ENCODE measurements around the gene ARID1B.

The ARID1B gene

DNA sequence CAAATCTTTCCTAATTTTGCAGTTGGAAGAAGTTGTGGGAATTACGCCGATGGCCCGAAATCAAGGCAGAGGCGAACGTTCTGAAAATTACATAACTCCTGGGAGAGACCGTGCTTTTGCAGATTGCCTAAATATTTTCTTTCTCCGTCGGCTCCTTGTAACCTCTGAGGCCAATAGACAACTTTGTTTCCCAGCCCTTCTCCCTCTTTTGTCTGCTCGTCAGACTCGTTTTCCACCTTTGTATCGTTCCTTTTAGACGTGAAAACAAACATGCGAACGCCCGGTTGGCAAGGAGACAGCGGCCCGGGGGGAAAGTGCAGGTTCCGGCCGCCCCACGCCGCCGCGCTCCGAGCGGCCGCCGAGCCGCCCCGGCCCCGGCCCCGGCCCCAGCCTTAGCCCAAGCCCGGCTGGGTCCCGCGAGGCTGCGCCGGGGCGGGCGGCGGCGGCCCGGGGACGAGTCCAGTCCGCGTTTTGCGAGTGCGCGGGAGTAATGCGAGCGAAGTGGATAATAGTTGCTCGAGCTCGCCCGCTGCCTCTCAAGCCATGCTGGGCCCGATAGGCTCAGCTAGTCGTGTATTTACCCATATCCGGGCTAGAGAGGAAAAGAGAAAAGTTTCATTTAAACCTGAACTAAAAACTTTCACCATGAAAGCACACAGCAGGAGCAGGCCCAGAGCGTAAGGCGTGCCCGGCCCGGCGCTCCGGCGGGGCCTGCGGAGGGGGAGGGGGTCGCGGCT lies at the start of gene ARID1B:
Gene ARID1B (plus strand): TSS at position 539 of the 737 bp plus-strand sequence. CDS start 303 bp downstream, outside the sequence.
- DNase-seq, result peak; percentile 66

GRCh38 chr6:156727715-156728385 lies 49.3 kb upstream of the ARID1B start:
- no peak for DNase-seq

- DNase-seq, result no peak
These were observed 47.9 kb upstream of the ARID1B start for GRCh38 chr6:156729248-156729647.

DNA sequence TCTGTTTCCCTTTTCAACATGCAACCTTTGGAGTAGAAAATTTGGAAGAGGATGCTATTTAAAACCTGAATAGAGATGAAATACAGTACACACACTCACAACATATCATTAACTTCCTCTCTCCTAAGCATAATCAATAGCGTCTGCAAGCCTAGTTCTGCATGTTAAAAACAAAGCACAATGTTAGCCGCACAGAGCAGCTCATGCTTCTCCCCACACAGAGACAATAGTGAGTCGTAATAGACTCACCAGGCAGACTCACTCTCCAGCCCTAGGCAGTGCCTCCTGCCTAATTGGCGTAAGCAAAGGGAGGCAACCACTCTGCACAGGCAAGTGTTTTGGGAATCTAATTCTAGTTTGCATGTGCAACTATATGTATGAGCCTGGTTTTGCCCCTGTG lies 45.8 kb upstream of the ARID1B start:
- DNase-seq, result no peak

DNA sequence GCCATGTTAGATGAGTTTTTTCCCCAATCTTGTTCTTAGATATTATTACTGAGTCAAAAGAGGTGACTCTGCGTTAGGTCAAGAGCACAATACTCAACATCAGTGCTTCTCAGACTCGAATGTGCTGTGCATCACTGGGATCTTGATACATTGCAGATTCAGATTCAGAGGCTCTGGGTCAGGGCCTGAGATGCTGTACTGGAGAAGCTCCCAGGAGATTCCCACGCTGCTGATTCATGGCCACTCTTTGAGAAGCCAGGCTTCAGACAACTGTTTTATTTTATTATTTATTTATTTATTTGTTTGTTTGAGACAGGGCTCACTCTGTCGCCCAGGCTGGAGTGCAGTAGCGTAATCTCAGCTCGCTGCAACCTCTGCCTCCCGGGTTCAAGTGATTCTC lies 41.4 kb upstream of the ARID1B start:
- no peak for DNase-seq

DNA sequence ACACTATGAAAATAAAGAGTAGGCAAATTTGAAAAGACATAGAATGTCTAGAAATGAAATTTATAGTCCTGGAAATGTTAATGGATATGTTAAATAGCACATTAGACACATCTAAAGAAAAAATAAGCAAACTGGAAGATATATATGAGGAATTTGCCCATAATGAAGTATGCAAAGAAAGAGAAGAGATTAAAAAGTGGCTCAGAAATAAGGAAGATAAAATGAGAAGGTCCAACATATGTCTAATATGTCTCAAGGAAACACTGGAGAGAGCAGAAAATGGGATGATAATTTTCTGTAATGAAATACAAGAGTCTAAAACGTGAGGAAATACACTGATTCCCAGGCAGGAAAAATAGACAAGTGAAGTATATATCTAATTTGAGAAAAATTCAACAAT lies 36.6 kb upstream of the ARID1B start:
- no peak for DNase-seq

DNA sequence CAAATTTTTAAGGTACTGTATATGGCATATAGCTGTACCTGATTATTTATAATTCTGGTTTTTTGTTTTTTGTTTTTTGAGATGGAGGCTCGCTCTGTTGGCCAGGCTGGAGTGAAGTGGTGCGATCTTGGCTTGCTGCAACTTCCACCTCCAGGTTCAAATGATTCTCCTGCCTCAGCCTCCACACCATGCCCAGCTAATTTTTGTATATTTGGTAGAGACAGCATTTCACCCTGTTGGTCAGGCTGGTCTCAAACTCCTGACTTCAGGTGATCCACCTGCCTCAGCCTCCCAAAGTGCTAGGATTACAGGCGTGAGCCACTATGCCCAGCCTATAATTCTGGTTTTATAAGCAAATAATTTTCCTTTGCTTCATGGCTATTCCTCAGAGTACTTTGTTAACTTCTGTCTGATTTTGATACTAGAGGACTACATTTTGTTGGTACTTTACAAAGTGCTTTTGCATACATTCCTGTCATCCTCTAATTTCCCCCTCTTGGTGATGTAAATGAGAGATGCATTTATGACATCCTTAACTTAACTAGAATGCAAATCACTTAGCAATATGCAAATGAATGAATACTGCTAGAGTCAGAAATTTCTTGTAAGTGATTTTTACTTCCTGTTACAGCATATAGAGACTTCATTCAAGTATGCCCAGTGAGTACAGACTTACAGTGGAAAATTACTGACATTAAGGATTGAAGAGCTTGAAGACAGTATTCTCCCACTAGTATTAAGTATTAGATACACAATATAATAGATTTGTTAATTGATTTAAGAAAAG lies 35.7 kb upstream of the ARID1B start:
- no peak for DNase-seq

GRCh38 chr6:156747715-156748114 lies 29.5 kb upstream of the ARID1B start:
- DNase-seq, result no peak

DNA sequence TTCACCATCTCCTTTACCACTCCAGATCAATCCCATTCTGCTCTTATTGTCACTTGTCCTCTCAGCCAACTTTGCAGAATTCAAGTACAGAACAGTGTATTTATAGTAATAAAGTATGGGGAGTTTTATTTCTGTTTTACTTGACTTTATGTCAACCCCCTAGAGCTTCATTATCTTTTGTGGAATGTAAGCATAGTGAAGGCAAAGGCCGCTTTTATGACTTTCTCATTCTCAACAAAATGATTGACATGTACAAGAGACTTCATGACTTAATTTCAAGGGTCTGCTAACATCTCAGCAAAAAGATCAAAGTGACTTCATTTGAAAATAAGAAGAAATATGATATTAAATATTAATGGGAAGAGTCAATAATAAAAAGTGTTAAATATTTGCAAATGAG lies 28.7 kb upstream of the ARID1B start:
- DNase-seq, result no peak

- DNase-seq, result no peak
These were observed 24.4 kb upstream of the ARID1B start for GRCh38 chr6:156752666-156753301.

DNA sequence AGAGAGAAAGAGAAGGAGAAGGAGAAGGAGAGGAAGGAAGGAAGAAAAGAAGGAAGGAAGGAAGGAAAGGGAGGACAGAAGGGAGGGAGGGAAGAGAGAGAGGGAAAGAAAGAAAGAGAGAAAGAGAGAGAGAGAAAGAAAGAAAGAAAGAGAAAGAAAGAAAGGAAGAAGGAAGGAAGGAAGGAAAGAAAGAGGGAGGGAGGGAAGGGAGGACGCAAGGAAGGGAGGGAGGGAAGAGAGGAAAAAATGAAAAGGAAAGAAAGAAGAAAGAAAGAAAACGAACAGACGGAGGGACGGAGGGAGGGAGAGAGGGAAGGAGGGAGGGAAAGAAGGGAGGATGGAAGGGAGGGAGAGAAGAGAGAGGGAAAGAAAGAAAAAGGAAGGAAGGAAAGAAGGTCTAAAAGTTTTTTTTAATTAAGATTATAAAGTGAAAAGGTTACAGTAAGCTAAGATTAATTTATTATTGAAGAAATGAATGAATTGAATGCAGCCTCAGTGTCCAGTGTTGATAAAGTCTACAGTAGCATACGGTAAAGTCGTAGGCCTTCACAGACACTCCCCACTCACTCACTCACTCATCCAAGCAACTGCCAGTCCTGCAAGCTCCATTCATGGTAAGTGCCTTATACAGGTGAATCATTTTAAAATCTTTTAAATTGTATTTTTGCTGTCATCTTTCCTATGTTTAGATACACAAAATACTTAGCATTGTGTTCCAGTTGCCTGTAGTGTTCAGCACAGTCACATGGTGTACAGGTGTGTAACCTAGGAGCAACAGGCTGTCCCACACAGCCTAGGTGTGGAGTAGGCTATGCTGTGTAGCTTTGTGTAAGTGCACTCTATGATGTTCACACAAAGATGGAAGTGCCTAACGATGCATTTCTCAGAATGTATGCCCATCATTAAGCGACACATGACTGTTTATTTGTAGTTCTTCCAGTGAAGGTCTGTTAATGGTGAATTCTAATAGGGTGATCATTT lies 20.3 kb upstream of the ARID1B start:
- no peak for DNase-seq

DNA sequence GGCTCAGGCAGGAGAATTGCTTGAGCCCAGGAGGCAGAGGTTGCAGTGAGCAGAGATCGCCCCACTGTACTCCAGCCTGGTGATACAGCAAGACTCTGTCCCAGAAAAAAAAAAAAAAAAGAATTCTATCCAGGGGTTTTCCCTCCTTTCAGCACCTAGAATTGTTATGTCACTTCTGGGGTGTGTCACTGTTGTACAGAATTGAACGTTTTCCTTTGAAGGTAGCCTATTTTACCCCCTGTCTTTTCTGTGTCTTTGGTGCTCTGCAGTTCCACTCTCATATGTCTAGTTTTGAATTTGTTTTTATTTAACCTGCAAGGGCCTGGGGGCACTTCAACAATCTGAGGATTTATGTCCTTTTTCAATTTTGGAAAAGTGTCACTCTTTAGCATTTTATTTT lies 19.3 kb upstream of the ARID1B start:
- DNase-seq, result no peak

GRCh38 chr6:156760377-156760776 lies 16.8 kb upstream of the ARID1B start:
- DNase-seq, result no peak

GRCh38 chr6:156762547-156762946 lies 14.6 kb upstream of the ARID1B start:
- DNase-seq, result no peak

GRCh38 chr6:156765117-156765516 lies 12.1 kb upstream of the ARID1B start:
- DNase-seq, result no peak

GRCh38 chr6:156767603-156768467 lies 9.3 kb upstream of the ARID1B start:
- no peak for DNase-seq

DNA sequence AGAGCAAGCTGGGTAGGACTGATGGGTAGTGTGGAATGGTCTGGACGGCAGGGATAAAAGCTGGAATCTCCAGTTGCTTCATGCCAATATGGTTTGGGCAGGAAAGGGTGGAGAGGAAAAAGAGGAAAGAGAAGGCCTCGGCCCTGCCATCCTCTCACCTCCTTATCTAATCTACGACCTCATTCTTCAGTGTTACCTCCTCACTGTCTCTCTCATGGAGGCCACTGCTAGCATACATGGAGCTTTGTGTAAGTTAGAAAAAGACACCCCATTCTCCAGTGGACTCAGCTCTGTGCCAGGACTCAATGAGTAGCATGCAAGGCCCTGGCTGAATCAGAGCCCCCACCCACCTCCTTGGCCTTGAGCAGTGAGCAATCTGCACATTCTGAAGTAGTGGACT lies 6.1 kb upstream of the ARID1B start:
- no peak for DNase-seq

GRCh38 chr6:156771761-156772160 lies 5.4 kb upstream of the ARID1B start:
- DNase-seq, result no peak

DNA sequence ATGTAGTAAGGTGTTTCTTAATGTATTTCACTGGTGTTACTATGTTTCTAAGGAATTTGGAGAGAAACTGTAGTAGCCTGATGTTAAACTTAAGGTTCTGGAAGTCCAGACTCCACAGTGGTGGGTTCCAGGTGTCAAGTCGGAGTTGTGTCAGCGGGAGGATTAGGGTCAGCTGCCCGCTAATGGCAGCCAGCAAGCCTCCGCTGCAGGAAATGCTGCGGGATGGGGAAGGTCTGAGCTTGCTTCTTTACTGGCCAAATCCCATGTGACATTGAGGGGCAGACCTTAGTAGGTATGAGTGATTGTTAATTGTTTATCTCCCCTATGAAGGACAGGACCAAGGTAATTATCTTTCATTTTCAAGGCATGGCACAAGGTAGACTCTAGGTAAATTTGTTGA lies 3.7 kb upstream of the ARID1B start:
- no peak for DNase-seq

- DNase-seq, result no peak
These were observed 3.0 kb upstream of the ARID1B start for GRCh38 chr6:156773935-156774852.

All from activated CD4-positive, alpha-beta T cell treated with anti-CD3 and anti-CD28 coated beads for 1 hour (primary cell).